ENCODE data around the gene HGD.

The HGD gene

GRCh38 chr3:120608506-120608905, 73.5 kb downstream of the HGD start:
- WGBS, 2 experiments (ENCODE audit: insufficient coverage in 2 of 2), result 100% methylated on average over 3 of the region's 4 CpGs
- Histone ChIP-seq H3K9me3 (ENCODE audit: control insufficient read depth, low read length) (no peaks in the 10 kb centered on the region), H3K4me1 (ENCODE audit: control insufficient read depth, insufficient read depth, low read length, poor library complexity, severe bottlenecking) (no peaks in the 10 kb centered on the region), H3K36me3 (ENCODE audit: control insufficient read depth, insufficient read depth, low read length) (no peaks in the 10 kb centered on the region), H3K27ac (ENCODE audit: low read depth, low read length, severe bottlenecking) (no peak overlapping the region), H3K4me3 (ENCODE audit: extremely low read depth, insufficient read depth, low read length, poor library complexity, severe bottlenecking) (no peak overlapping the region)

GRCh38 chr3:120604784-120605183, 77.3 kb downstream of the HGD start:
- Histone ChIP-seq H3K36me3 (ENCODE audit: control insufficient read depth, insufficient read depth, low read length) (peaks cover 30% of the 10 kb centered on the region), H3K9me3 (ENCODE audit: control insufficient read depth, low read length) (no peaks in the 10 kb centered on the region), H3K4me1 (ENCODE audit: control insufficient read depth, insufficient read depth, low read length, poor library complexity, severe bottlenecking) (no peaks in the 10 kb centered on the region), H3K27ac (ENCODE audit: low read depth, low read length, severe bottlenecking) (no peak overlapping the region), H3K4me3 (ENCODE audit: extremely low read depth, insufficient read depth, low read length, poor library complexity, severe bottlenecking) (no peak overlapping the region)

GRCh38 chr3:120604382-120604781, 77.7 kb downstream of the HGD start:
- Histone ChIP-seq H3K27ac (ENCODE audit: low read depth, low read length, severe bottlenecking) (no peak overlapping the region), H3K36me3 (ENCODE audit: control insufficient read depth, insufficient read depth, low read length) (peaks cover 34% of the 10 kb centered on the region), H3K4me1 (ENCODE audit: control insufficient read depth, insufficient read depth, low read length, poor library complexity, severe bottlenecking) (no peaks in the 10 kb centered on the region), H3K4me3 (ENCODE audit: extremely low read depth, insufficient read depth, low read length, poor library complexity, severe bottlenecking) (no peak overlapping the region), H3K9me3 (ENCODE audit: control insufficient read depth, low read length) (no peaks in the 10 kb centered on the region)

GRCh38 chr3:120602682-120603081, 79.4 kb downstream of the HGD start:
- Histone ChIP-seq H3K36me3 (ENCODE audit: control insufficient read depth, insufficient read depth, low read length) (peaks cover 51% of the 10 kb centered on the region), H3K4me1 (ENCODE audit: control insufficient read depth, insufficient read depth, low read length, poor library complexity, severe bottlenecking) (no peaks in the 10 kb centered on the region), H3K4me3 (ENCODE audit: extremely low read depth, insufficient read depth, low read length, poor library complexity, severe bottlenecking) (no peak overlapping the region), H3K9me3 (ENCODE audit: control insufficient read depth, low read length) (no peaks in the 10 kb centered on the region), H3K27ac (ENCODE audit: low read depth, low read length, severe bottlenecking) (no peak overlapping the region)
- 100% methylated on average over 1 of the region's 2 CpGs for WGBS, 2 experiments (ENCODE audit: insufficient coverage in 2 of 2)

- 100% methylated on average over 2 of the region's 4 CpGs; no CpG with 5 or more reads in 1 of the 2 experiments for WGBS, 2 experiments (ENCODE audit: insufficient coverage in 2 of 2)
- H3K4me1 ChIP-seq (ENCODE audit: control insufficient read depth, insufficient read depth, low read length, poor library complexity, severe bottlenecking), result no peaks in the 10 kb centered on the region
- H3K4me3 ChIP-seq (ENCODE audit: extremely low read depth, insufficient read depth, low read length, poor library complexity, severe bottlenecking), result no peak overlapping the region
- peak overlapping the region; percentile 8 for H3K27ac ChIP-seq (ENCODE audit: low read depth, low read length, severe bottlenecking)
- H3K9me3 ChIP-seq (ENCODE audit: control insufficient read depth, low read length), result no peaks in the 10 kb centered on the region
- peaks cover 57% of the 10 kb centered on the region for H3K36me3 ChIP-seq (ENCODE audit: control insufficient read depth, insufficient read depth, low read length)
These were observed 80.5 kb downstream of the HGD start for GRCh38 chr3:120601554-120601953.

- H3K4me1 ChIP-seq (ENCODE audit: control insufficient read depth, insufficient read depth, low read length, poor library complexity, severe bottlenecking), result no peaks in the 10 kb centered on the region
- H3K9me3 ChIP-seq (ENCODE audit: control insufficient read depth, low read length), result no peaks in the 10 kb centered on the region
- H3K36me3 ChIP-seq (ENCODE audit: control insufficient read depth, insufficient read depth, low read length), result peaks cover 57% of the 10 kb centered on the region
- 50 to 67% methylated on average over 2 to 3 of the region's 3 CpGs for WGBS, 2 experiments (ENCODE audit: insufficient coverage in 2 of 2)
- no peak overlapping the region for H3K27ac ChIP-seq (ENCODE audit: low read depth, low read length, severe bottlenecking)
- no peak overlapping the region for H3K4me3 ChIP-seq (ENCODE audit: extremely low read depth, insufficient read depth, low read length, poor library complexity, severe bottlenecking)
These were observed 82.8 kb downstream of the HGD start for GRCh38 chr3:120599211-120599610.

GRCh38 chr3:120597445-120598049, 84.5 kb downstream of the HGD start:
- 80% methylated on average over 1 of the region's 1 CpG; no CpG with 5 or more reads in 1 of the 2 experiments for WGBS, 2 experiments (ENCODE audit: insufficient coverage in 2 of 2)
- H3K9me3 ChIP-seq (ENCODE audit: control insufficient read depth, low read length), result no peaks in the 10 kb centered on the region
- no peak overlapping the region for H3K27ac ChIP-seq (ENCODE audit: low read depth, low read length, severe bottlenecking)
- no peaks in the 10 kb centered on the region for H3K4me1 ChIP-seq (ENCODE audit: control insufficient read depth, insufficient read depth, low read length, poor library complexity, severe bottlenecking)
- H3K4me3 ChIP-seq (ENCODE audit: extremely low read depth, insufficient read depth, low read length, poor library complexity, severe bottlenecking), result peak overlapping the region; percentile 77
- peaks cover 51% of the 10 kb centered on the region for H3K36me3 ChIP-seq (ENCODE audit: control insufficient read depth, insufficient read depth, low read length)

- peaks cover 45% of the 10 kb centered on the region for H3K36me3 ChIP-seq (ENCODE audit: control insufficient read depth, insufficient read depth, low read length)
- H3K9me3 ChIP-seq (ENCODE audit: control insufficient read depth, low read length), result no peaks in the 10 kb centered on the region
- H3K4me1 ChIP-seq (ENCODE audit: control insufficient read depth, insufficient read depth, low read length, poor library complexity, severe bottlenecking), result no peaks in the 10 kb centered on the region
- peak overlapping the region; percentile 77 for H3K4me3 ChIP-seq (ENCODE audit: extremely low read depth, insufficient read depth, low read length, poor library complexity, severe bottlenecking)
- H3K27ac ChIP-seq (ENCODE audit: low read depth, low read length, severe bottlenecking), result peak overlapping the region; percentile 96
- no CpG with 5 or more reads among the region's 3 CpGs for WGBS, 2 experiments (ENCODE audit: insufficient coverage in 2 of 2)
These were observed 85.2 kb downstream of the HGD start for GRCh38 chr3:120596853-120597223.

- Histone ChIP-seq H3K4me3 (ENCODE audit: extremely low read depth, insufficient read depth, low read length, poor library complexity, severe bottlenecking) (peak within 1 kb of the TSS; percentile 77), H3K9me3 (ENCODE audit: control insufficient read depth, low read length) (no peaks in the 10 kb centered on the region), H3K36me3 (ENCODE audit: control insufficient read depth, insufficient read depth, low read length) (peaks cover 40% of the 10 kb centered on the region), H3K27ac (ENCODE audit: low read depth, low read length, severe bottlenecking) (peak within 1 kb of the TSS; percentile 96), H3K4me1 (ENCODE audit: control insufficient read depth, insufficient read depth, low read length, poor library complexity, severe bottlenecking) (no peaks in the 10 kb centered on the region)
- WGBS, 2 experiments (ENCODE audit: insufficient coverage in 2 of 2), result 0 to 1% methylated on average over 45 to 49 of the region's 53 CpGs
These were observed 85.8 kb downstream of the HGD start, which contains the start of gene NDUFB4 for GRCh38 chr3:120596116-120596852. Gene NDUFB4, plus strand, starts transcription at chr3:120596336. Its CDS starts 24 bp downstream, at chr3:120596360.

GRCh38 chr3:120595788-120596115, 86.3 kb downstream of the HGD start:
- no peaks in the 10 kb centered on the region for H3K4me1 ChIP-seq (ENCODE audit: control insufficient read depth, insufficient read depth, low read length, poor library complexity, severe bottlenecking)
- peak overlapping the region; percentile 77 for H3K4me3 ChIP-seq (ENCODE audit: extremely low read depth, insufficient read depth, low read length, poor library complexity, severe bottlenecking)
- H3K36me3 ChIP-seq (ENCODE audit: control insufficient read depth, insufficient read depth, low read length), result peaks cover 35% of the 10 kb centered on the region
- no peaks in the 10 kb centered on the region for H3K9me3 ChIP-seq (ENCODE audit: control insufficient read depth, low read length)
- WGBS, 2 experiments (ENCODE audit: insufficient coverage in 2 of 2), result 0% methylated on average over 2 of the region's 4 CpGs
- no peak overlapping the region for H3K27ac ChIP-seq (ENCODE audit: low read depth, low read length, severe bottlenecking)

- Histone ChIP-seq H3K4me3 (ENCODE audit: extremely low read depth, insufficient read depth, low read length, poor library complexity, severe bottlenecking) (no peak overlapping the region), H3K4me1 (ENCODE audit: control insufficient read depth, insufficient read depth, low read length, poor library complexity, severe bottlenecking) (no peaks in the 10 kb centered on the region), H3K9me3 (ENCODE audit: control insufficient read depth, low read length) (no peaks in the 10 kb centered on the region), H3K27ac (ENCODE audit: low read depth, low read length, severe bottlenecking) (no peak overlapping the region), H3K36me3 (ENCODE audit: control insufficient read depth, insufficient read depth, low read length) (no peaks in the 10 kb centered on the region)
- 80 to 92% methylated on average over 1 of the region's 3 CpGs for WGBS, 2 experiments (ENCODE audit: insufficient coverage in 2 of 2)
These were observed 94.6 kb downstream of the HGD start for GRCh38 chr3:120587332-120587975.
